Stimulated activated CD4-positive, alpha-beta T cell treated with anti-CD3 and anti-CD28 coated beads, Interleukin-1b, Interleukin-23, amount 100 ng/mL, for 48 hours (primary cell): ENCODE data around the gene POLR1D.

ENCODE experiments used
- DNase-seq: peaks from one replicate; pipeline ENCODE4 v3.0.0-alpha.2; 2020

Gene POLR1D, protein sequence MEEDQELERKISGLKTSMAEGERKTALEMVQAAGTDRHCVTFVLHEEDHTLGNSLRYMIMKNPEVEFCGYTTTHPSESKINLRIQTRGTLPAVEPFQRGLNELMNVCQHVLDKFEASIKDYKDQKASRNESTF

DNA sequence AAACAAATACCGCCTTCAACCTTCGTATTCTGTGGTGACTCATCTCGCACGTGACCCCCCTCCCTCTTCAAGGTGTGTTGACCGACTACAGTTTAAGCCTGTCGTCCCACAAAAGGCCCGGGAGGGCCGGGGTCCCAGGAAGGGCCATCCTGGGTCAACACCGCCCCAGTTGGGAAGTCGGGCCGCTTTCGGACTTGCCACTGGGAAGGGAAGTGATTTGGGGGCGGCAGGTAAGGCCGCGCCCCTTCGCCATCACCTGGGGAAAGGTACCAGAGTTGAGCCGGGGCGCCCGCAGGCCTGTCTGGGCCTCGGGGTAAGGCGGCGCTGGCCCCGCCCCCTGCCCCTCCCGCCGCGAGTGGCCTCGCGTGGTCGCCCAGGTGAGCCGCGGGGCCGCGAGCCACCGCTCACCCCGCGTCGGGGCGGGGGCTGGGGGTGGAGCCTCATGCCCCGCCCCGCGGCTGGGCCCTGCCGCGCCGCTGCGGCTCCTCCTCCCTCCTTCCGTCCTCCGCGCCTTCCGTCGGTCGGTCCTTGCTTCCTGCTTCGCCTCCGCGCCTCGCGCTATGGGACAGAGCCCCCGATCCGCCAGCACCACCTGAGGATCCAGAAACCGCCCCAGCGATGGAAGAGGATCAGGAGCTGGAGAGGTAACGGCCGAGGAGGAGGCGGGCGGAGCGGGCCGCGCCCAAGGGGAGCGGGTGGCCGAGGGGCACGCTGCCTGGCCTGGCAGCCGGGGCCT, at the start of gene POLR1D:
Gene POLR1D (plus strand): TSS at position 527 of the 736 bp plus-strand sequence. CDS start 92 bp downstream, at position 619.
- DNase-seq = peak; percentile 79

DNA sequence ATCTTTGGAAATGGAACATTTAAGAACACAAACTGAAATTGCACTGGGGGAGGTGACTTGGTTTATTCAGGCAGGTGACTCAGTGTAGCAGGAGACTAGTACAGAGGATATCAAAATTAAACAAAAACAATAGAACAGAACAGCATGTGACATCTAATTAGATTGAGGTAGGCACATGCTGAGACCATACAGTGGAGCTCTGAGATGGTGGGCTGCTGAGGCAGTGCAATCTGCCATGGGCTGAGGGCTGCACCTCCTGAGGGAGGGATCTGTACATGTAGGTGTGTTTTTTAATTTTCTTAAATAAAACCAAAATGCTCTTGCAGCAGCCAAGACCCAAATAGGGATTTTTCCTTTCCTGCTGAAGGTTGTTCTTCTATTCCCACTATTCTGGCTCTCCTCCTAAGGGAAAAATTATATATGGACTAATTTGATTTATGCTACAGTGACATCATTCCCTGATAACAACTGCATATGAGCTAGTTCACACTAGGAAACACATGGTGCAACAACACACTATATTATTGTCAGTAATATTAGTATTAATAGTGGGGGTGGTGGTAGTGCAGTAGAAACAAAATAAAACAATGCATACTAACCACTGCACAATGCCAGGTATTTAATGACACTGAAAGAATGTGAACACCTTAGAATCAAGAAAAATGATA, 49.3 kb upstream of the POLR1D start:
- no peak for DNase-seq

DNA sequence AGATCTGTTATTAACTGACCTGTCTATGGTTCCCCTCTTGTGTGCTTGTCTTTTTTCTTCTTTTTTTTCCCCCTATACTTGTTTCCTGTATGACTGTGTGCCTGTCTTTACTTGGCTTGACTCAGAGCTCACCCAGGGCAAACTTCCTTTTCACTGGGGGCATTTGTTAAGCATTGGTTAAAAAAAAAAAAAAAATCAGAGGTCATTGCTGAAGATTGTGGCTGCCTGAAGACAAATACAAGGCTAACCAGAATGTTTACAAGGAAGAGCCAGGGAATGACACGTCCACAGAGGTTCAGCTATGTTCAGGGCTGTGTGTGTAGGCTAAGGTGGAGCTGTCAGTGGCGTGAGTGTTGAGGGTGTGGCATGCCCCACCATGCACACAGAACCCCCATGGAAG, 48.4 kb upstream of the POLR1D start:
- no peak for DNase-seq

DNA sequence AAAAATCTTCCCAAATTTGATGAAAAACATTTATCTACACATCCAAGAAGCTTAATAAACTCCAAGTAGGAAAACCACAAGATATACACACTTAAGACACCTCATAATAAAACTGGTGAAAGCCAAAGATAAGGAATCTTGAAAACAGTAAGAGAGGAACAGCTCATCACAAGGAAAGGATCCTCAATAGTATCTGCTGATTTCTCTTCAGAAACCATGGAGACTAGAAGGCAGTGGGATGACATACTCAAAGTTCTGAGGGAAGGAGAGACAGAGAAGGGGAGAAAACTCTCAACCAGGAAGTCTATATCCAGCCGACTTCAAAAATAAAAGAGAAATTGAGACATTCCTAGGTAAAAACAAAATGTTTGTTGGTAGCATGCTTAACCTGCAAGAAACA, 47.0 kb upstream of the POLR1D start:
- no peak for DNase-seq

DNA sequence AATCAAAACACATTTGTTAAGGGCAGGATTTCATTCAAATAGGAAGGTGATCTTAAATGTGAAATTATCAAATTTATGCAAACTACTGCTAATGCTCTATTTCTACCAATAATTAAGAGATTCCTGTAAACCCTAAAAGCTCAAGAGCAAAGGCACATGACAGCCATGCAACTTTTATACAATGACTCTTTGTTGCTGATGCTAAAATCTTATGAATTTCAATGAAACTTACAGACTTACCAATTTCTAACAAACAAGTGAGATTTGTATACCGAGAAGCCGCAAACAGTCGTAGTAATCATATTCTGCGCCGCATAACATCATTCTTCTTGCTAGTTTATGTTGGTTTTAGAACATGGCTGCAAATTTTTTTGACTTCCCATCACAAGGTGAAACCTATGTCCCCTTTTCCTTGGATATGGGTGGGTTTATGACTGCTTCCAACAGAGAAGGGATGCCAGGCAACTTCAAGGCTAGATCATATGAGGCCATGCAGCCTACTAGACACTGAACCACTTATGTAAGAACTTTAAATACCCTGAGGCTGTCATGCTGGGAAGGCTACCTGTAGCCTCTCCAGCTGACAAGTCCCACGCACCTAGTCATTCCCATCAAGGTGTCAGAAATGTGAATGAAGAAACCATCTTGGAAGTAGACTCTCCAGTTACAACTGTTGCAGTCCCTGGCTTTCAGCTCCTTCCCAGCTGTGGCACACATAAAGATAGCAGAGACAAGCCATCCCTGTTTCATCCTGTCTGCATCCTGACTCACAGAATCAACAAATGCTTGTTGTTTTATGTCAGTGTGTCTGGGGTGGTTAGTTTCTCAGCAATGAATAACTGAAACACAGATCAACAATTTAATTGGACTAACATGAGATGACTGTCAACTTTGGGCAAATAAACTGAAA, 43.3 kb upstream of the POLR1D start:
- DNase-seq = no peak

DNA sequence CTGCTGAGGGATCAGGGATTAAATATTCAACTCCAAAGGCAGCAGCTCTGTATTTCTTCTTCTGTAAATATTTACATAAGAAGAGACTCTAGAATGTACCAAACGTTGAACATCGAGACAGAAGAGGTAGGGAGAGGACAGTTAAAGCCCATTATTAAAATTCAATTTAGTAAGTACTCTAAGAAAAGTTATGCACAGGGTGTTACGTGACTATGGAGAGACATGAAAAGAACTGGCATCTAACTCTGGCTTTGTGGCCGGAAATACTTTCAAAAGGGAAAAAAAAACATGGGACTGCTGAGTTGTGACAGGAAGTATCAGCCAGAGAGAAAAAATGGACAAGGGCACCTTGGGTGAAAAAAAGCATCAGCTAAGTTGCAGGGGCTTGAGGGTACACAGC, 38.0 kb upstream of the POLR1D start:
- no peak for DNase-seq

DNA sequence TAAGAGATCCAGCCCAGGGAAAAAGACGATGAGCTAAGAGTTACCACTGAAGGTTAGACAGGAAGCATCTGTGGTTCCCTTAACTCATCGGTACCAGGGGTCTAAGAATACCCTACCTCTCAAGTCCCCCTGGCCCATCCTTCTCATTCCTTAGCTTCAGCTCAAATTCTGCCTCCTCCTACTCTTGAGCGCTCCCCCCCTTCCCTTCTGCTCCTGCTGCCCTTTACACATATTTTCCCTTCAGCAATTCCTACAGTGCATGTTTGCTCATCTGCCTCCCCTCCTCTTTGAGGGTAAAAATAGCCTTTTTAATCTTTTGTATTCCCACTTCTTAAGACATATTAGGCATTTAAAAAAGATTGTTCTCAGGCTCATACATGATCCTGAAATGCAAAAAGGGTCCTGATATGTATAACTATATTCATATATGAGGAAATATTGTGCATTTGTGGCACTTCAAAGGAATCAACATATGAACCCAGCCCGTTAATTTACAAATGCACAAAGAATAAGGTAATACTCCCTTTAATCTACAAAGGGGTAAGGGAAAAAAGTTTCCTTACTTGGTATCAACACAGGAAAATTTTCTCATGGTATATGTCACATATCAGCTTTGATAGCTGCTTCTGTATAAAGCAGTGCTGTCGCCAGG, 34.5 kb upstream of the POLR1D start:
- DNase-seq = no peak

DNA sequence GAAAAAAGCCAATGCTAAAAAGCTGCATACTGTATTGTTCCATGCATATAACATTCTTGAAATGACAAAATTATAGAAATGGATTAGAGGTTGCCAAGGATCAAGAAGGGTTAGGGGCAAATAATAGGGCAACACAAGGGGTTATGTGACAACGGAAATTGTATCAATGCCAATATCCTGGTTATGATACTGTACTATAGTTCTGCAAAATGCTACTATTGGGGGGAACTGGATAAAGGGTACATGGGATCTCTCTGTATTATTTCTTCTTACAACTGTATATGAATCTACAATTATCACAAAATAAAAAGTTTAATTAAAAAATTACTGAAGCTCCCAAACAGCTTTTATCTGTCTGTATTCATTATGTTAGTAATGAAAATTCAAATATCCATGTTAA, 33.3 kb upstream of the POLR1D start:
- no peak for DNase-seq

DNA sequence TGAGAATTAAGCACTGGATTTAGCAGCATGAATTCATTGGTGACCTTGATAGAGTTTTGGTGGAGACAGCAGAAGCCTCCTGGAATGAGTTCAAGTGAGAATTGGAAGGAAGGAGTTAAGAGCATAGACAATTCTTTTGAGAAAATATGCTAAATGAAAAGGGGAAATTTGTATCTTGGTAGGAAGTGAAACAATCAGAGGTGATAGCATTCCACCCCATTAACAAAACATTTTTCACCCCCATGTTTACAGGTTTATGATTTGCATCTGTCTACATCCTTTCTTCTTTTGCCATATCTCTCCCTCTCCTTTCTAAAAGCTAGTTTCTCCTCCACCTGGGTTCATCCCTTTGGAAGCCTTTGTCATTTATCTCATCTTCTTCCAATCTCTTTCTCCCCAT, 28.8 kb upstream of the POLR1D start:
- DNase-seq = no peak

DNA sequence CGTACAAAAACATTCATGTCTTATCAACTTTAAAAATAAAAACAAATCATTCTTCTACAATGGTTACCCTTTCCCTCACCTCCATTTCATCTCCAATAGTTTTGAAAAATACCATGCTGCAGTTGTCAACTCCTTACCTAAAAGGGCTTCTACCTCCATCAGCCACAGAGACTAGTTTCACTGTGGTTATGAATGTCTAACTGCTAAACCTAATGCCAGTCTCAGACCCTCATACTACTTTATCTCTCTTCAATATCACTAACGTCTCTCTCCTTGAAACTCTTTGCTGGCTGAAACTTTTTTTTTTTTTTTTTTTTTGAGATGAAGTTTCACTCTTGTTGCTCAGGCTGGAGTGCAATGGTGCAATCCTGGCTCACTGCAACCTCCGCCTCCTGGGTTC, 28.4 kb upstream of the POLR1D start:
- DNase-seq = no peak

DNA sequence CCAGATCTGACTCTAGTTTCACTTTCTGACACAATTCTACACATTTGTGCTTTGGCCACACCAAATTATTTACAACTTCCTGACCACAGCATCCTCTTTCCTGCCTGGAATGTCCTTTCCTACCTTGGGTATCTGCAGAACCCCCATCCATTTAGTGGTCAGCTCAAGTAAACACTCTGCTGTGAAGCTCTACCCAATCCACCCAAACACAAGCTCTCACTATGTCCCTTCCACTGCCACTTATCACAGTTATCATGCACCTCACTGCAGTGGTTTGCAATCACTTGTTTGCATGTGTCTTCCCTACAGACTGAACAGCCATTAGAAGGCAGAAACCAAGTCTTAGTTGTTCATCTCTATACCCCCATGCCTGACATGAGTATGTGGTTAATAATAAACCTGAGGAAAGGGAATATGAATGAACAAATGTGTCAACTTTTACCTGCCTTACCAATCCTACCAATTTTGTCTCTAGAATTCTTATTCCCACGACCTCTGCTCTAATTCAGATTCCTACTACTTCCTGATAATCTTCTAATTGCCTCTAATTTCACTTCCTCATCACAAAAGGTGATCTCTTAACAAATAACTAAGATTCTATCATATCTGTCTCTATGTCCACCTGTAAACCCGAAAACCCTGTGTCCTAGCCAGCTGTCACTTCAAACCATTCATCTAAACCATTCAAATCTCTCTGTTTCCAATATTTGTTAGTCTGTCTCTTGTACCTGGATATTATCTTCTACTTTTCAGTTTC, 26.5 kb upstream of the POLR1D start:
- no peak for DNase-seq

DNA sequence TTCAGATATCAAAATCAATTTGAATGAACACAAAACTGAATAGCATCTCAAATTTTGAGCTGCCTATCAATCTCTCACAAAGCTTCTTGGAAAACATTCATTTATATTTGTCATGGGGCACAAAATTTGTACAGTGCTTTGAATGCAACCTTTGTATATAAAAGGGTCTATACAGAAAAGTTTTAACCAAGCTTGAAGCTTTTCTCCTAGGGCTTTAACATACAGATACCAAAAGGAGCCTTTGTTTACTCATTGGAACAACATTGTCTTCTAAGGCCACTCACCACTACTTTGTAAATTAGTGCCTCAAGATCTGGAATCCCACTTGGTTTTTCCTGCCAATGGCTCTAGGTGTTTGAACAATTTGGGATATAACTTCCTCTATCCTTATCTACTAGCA, 22.6 kb upstream of the POLR1D start:
- no peak for DNase-seq

DNA sequence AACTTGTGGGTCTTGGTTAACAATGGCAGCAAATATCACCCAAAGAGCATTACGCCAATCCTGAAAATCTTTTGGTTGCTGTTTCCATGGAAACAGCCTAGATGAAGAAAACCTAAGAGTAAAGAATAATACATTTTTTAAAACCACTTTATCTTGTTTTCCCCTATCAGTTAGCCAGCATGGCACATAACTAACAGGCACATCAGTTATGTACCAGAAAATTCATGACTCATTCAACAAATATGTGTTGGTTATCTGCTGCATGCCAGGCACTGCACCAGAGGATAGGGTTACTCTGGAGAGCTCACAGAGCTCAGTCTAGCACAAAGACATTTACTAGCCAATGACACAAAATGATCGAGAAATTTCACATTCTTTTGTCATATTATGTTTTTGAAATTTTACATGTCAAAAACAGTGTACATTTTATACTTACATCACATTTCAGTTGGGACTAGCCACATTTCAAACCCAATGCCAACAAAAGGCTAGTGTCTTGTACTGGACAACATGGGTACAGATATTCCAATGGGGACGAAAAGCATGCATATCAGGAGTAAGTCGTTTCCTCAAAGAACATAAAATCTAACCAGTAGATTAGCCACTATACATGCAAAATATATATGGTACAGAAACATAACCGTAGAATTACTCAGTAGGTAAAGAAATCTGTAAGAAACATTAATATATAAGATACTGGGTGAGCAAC, 21.7 kb upstream of the POLR1D start:
- DNase-seq = no peak

DNA sequence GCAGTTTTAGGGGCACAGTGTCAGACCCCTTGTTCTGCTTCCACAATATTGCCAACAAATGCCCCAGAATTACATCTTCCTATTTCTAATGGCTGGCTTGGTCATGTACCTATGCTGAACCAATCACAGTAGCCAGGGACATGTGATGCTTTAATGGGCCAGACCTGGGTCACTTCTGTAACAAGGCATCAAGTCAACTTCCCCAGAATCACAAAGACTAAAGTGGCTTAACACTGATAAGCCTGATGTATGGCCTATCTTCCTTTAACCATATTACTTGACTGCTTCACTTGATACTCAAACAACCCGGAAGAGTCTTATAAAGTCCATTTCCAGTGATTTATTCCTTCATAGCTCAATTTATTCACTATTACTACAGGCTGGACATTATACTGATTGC, 21.0 kb upstream of the POLR1D start:
- no peak for DNase-seq

DNA sequence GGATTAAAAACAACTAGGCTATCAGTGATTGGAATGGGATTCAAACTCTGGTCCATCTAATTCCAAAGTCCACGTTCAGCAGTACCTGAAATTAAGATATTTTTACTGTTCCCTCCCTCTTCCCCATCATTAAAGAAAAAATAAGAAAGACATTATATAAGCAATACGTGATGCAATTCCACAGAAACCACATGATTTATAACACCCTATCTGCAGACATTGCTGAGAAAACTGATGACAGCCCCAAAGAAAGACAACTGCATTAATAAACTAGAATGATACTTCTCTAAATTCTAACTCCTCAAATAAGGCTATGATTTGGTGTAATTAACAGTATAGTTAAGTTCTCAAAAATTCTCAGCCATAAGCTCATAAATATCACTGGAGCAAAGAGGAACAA, 20.5 kb upstream of the POLR1D start:
- DNase-seq = no peak

DNA sequence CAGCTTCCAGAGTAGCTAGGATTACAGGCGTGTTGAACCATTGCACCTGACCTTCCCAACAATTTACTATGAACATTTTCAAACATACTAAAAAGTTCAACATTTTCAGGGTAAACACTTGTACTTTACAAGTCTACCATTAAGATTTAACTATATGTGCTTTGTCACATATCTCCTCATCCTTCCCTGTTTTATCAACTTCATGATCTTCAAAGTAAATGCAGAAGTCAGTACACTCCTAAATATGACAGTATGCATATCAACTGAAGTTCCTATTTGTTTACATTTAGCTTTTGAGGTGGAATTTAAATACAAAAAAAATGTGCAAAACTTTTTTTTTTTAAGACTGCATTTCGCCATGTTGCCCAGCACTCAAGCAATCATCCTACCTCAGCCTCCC, 19.9 kb upstream of the POLR1D start:
- DNase-seq = no peak

DNA sequence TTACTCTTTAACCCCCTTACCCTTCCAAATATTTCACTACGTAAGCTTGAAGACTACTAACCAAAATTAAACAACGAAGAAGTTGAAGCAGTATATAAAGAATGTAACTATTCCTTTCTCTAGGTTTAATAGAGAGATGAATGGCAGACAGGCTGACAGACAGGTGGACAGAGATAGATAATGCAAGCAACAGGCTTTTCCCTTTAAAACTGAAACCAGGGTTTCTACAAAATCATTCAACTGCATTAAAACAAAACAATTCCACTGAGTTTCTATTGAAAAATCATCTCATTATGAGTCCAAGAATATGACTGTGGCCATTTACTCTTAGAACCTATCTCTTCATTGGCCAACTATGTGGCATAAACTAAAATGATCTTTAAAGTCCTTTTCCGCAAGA, 16.6 kb upstream of the POLR1D start:
- no peak for DNase-seq

DNA sequence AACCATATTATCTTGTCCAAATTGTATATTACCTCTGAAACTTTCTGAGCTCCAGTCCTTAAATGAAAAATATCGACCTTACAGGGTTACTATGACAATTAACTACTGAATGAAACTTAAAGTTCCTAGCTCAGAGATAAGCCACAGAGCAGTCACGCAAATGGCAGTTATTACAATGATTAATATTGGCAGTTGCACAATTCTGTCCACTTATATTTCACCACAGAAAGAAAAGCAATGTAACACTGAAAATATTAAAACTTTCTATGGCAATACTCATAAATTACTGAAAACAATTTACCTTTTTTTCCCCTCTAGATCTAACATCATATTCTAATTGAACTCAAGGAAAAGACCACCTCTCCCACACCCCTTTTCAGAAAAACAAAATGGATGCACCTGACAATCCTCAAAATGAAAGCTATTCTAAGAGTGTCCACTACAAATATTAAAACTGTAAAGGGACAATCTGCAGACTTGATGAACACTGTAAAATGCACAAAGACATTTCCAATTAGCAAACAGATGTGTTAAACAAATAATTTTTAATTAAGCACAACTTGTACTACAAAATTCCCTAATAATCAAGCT, 16.0 kb upstream of the POLR1D start:
- no peak for DNase-seq

DNA sequence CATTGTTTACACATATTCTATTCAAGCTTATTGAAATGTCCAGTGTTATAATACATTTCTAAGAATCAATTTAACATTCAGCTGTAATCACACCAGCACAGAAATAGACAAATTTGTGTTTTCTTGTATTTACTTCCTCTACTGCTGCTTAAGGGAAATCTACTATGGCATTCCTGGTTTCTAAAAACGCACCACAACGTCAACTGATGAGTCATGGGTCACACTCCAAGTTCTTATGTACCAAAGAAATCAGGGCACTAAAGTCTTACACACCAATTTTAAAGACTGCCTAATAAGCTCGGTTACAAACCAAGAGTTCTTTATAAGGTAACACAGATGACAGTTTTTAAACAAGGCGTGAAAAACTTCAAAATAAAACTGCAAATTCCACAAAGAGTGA, 14.6 kb upstream of the POLR1D start:
- no peak for DNase-seq

DNA sequence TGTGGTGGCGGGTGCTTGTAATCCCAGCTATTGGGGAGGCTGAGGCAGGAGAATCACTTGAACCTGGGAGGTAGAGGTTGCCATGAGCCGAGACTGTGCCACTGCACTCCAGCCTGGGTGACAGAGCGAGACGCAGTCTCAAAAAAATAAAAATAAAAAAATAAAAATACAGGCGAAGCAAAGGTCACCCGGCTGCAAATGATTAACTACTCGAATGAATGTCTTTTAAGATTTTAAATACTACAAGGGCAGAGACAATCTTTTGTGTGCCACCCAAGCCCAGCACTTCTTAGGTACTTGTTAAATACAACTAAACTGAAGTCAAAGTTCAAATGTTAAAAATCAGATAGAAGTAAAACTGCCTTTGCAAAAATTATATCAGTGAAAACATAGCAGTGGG, 8.1 kb upstream of the POLR1D start:
- DNase-seq = no peak

DNA sequence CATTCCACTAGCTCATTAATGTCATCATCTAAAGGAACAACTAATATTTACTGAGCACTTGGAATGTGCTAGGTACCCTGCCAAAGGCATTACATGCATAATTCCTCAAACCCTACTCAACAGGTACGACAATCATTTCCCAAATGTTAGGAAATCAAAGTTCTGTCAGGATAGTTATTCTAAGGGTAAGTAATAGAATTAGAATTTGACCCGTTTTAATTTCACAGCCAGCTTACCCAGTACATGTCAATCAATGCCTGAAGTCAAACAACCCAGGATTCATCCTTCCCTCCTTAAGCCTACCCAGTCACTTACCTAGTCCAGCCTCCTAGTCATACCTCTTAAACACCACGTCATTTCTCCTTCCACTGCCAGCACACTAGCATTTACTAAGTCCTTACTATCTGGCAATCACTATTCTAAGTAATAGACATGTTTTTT, 3.8 kb upstream of the POLR1D start:
- no peak for DNase-seq
